Mucosa of descending colon (tissue), 3 donors: Measurements from ENCODE around the gene BARHL1. TPM values are rescaled to one million over a fixed set of nuclear protein-coding genes. Genes with fewer than 3 reads are reported as not detected.
"Not testable (repeated sequence)": the region's sequence is repeated elsewhere in the genome, so short reads cannot be mapped to it uniquely, and the experiment has no call there.

ENCODE experiments used
- ATAC-seq: fragments of 200-7000 bp; cut with Tn5 transposase; one replicate; pipeline ENCODE4 v1.9.1; 2020; ENCODE audit warnings: mild to moderate bottlenecking, moderate library complexity
- DNase-seq, 3 donors: peaks; one replicate each; pipeline ENCODE4 v3.0.0-alpha.2; 2020
- H3K36me3 ChIP-seq: fragments of 200-600 bp; one replicate; pipeline ENCODE4 v1.8.0; 2021; ENCODE audit warnings: low read depth, mild to moderate bottlenecking
- H3K4me1 ChIP-seq: fragments of 200-600 bp; one replicate; pipeline ENCODE4 v1.8.0; 2021; ENCODE audit warnings: low read depth, mild to moderate bottlenecking
- H3K4me3 ChIP-seq: fragments of 200-600 bp; one replicate; pipeline ENCODE4 v1.8.0; 2021; ENCODE audit warnings: mild to moderate bottlenecking
- H3K9me3 ChIP-seq: fragments of 200-600 bp; one replicate; pipeline ENCODE4 v1.8.0; 2021; ENCODE audit warnings: mild to moderate bottlenecking
- intact Hi-C, 2 donors: fragments of 100-400 bp; cut with DNase I in 1 of 2; cut with micrococcal nuclease in 1 of 2; formaldehyde crosslinking; loops; one replicate each; pipeline versions ENCODE4 v1.11.0 to v1.11.1; 2022; cut with DNase I, micrococcal nuclease
- total RNA-seq, 3 donors: library from RNA; stranded (reverse); fragmentation: NEBNext Ultra II Directional in 2 of 3; extraction: Animal tissue kit (Norgen Biotek cat#: 25700) in 2 of 3; gene quantifications; one replicate each; pipeline versions ENCODE4 v1.2.1 to v1.2.4, GENCODE V29; 2021 to 2023
- TF ChIP-seq, protein P1 (sequence below): fragments of 200-600 bp; IDR thresholded peaks from one replicate; pipeline ENCODE4 v1.8.0; 2022; ENCODE audit warnings: antibody characterized with exemption, mild to moderate bottlenecking
- donor health status: DM: no; HTN: no; CAD: no; lungs with moderate emphysema.
- donor health status: DM: no; HTN: no; CAD: no.
- donor health status: DM: no; HTN: yes; CAD: no.

Gene BARHL1
- total RNA-seq, 3 donors from 2014 or later: not detected

DNA sequence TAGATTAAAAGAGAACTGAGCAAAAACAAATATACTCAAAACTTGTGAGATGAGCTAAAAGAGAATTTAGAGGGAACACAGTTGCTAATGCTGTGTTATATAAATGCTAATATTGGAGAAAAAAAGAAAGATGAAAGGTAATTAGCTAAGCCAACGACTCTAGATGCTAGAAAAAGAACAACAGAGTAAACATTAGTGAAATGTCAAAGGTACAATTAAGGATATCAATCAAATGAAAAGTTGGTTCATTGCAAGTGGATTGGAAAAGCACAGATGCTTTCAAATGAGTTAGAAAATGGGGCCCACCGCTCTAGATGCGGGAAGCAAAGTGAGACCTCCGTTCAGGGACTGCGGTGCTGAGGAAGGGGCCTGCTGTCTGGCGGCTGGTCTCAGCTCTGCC, 17.9 kb upstream of the BARHL1 start:
- intact Hi-C loops: no loop called here
- Histone ChIP-seq H3K4me3 (no peak overlapping the region), H3K9me3 (no peaks in the 10 kb centered on the region), H3K36me3 (no peaks in the 10 kb centered on the region), H3K4me1 (no peaks in the 10 kb centered on the region)
- TF ChIP-seq, protein P1, sequence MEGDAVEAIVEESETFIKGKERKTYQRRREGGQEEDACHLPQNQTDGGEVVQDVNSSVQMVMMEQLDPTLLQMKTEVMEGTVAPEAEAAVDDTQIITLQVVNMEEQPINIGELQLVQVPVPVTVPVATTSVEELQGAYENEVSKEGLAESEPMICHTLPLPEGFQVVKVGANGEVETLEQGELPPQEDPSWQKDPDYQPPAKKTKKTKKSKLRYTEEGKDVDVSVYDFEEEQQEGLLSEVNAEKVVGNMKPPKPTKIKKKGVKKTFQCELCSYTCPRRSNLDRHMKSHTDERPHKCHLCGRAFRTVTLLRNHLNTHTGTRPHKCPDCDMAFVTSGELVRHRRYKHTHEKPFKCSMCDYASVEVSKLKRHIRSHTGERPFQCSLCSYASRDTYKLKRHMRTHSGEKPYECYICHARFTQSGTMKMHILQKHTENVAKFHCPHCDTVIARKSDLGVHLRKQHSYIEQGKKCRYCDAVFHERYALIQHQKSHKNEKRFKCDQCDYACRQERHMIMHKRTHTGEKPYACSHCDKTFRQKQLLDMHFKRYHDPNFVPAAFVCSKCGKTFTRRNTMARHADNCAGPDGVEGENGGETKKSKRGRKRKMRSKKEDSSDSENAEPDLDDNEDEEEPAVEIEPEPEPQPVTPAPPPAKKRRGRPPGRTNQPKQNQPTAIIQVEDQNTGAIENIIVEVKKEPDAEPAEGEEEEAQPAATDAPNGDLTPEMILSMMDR: no peak
- no peak for DNase-seq
- no peak for ATAC-seq

GRCh38 chr9:132568787-132569186, 13.6 kb upstream of the BARHL1 start:
- H3K4me3 ChIP-seq, ATAC-seq, intact Hi-C loops, H3K36me3 ChIP-seq, H3K9me3 ChIP-seq, H3K4me1 ChIP-seq, DNase-seq: not testable (repeated sequence)

GRCh38 chr9:132571806-132572600, 10.4 kb upstream of the BARHL1 start:
- no peak for DNase-seq
- Histone ChIP-seq H3K4me1 (no peaks in the 10 kb centered on the region), H3K4me3 (no peak overlapping the region), H3K36me3 (no peaks in the 10 kb centered on the region), H3K9me3 (no peaks in the 10 kb centered on the region)
- no peak for ATAC-seq
- TF ChIP-seq, protein P1: no peak
- intact Hi-C loops: no loop called here

GRCh38 chr9:132572921-132573320, 9.5 kb upstream of the BARHL1 start:
- intact Hi-C loops: no loop called here
- H3K36me3 ChIP-seq: no peaks in the 10 kb centered on the region

DNA sequence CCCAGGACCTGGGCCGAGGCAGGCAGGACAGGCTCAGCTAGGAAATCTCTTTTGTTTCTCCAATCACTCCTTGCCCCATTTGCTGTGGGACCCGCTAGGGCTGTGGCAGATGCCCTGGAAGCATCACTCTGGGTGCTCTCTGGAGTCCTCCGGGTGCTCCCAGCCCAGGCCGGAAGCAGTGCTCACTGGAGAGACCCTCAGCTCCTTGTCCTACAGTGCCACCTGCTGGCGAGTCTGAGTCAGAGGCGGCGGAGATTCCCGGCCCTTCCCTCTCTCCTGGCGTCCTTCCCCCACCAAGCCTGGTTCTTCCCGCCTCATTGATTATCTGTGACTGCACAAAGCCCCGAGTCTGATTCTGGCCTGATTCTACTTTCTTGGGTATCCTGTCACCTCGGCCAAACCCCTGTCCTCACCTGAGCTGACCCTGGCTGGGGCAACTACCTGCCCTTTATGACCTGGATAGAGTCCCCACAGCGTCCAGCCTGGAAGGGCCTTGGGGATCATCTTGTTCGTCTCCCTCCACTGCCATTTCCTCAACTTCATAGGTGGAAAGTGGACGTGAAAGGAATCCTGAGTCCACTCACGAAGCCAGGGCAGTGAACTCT, 7.3 kb upstream of the BARHL1 start:
- Histone ChIP-seq H3K9me3 (no peaks in the 10 kb centered on the region), H3K36me3 (no peaks in the 10 kb centered on the region), H3K4me1 (no peaks in the 10 kb centered on the region), H3K4me3 (no peak overlapping the region)
- ATAC-seq (peak; percentile 95), DNase-seq (peak; percentile 64 to 84 (median 73))
- TF ChIP-seq, protein P1: peak; percentile 31
- intact Hi-C loops: loop anchor here in 1 of 2 donors (5.0 kb wide), 1 partner anchor 68 kb away; no protein-coding TSS in a partner anchor

More at GRCh38 chr9:132572921-132573320, 9.5 kb upstream of the BARHL1 start:
- ATAC-seq (no peak), DNase-seq (peak in 1 of 3 donors; percentile 4)
- H3K9me3 ChIP-seq: no peaks in the 10 kb centered on the region
- H3K4me3 ChIP-seq: no peak overlapping the region
- TF ChIP-seq, protein P1: no peak
- H3K4me1 ChIP-seq: no peaks in the 10 kb centered on the region

- intact Hi-C loops: loop anchor here in 1 of 2 donors (5.0 kb wide), 1 partner anchor 69 kb away; no protein-coding TSS in a partner anchor
- no peaks in the 10 kb centered on the region for H3K36me3 ChIP-seq
- no peaks in the 10 kb centered on the region for H3K9me3 ChIP-seq
- TF ChIP-seq, protein P1: no peak
- no peak for ATAC-seq
- DNase-seq: no peak
- no peaks in the 10 kb centered on the region for H3K4me1 ChIP-seq
- no peak overlapping the region for H3K4me3 ChIP-seq
These were observed 6.6 kb upstream of the BARHL1 start for GRCh38 chr9:132575811-132576210.
